K562 (cell line): ENCODE data around the gene NEURL4. TPM values are rescaled to one million over a fixed set of nuclear protein-coding genes. Genes with fewer than 3 reads are reported as not detected.

Experiments
- BMI1 ChIP-seq: fragments of 150-350 bp; IDR thresholded peaks from 2 replicates; pipeline ENCODE4 v1.6.1; 2014; ENCODE audit warnings: low read length
- DNMT1 ChIP-seq: fragments of 450-650 bp; IDR thresholded peaks from 2 replicates; pipeline ENCODE4 v1.6.1; 2016; ENCODE audit warnings: antibody characterized with exemption, mild to moderate bottlenecking
- KAT7 ChIP-seq: sonication (generic); formaldehyde crosslinking; IDR thresholded peaks from 2 replicates; pipeline ENCODE4 v1.8.0; 2022; ENCODE audit warnings: missing genetic modification reagents, mild to moderate bottlenecking, borderline replicate concordance
- RBBP5 ChIP-seq: fragments of 200-600 bp; sonication (generic); IDR thresholded peaks from 2 replicates; pipeline ENCODE4 v1.6.1; 2012; ENCODE audit warnings: borderline replicate concordance, mild to moderate bottlenecking, low read length, control low read depth, inconsistent platforms; ENCODE audit not compliant: insufficient read depth, poor library complexity, severe bottlenecking
- RNF2 ChIP-seq: sonication (generic); IDR thresholded peaks from 2 replicates; pipeline ENCODE4 v1.6.1; 2016
- SAFB2 ChIP-seq: fragments of 200-400 bp; formaldehyde crosslinking; IDR thresholded peaks from 2 replicates; pipeline ENCODE4 v1.6.1; 2018; ENCODE audit warnings: borderline replicate concordance, low read length, low read depth, moderate library complexity; ENCODE audit not compliant: severe bottlenecking
- TAF7 ChIP-seq: fragments of 450-650 bp; IDR thresholded peaks from 2 replicates; pipeline ENCODE4 v1.6.1; 2016; ENCODE audit warnings: missing genetic modification characterization, missing compliant biosample characterization
- TFE3 ChIP-seq: fragments of 450-650 bp; formaldehyde crosslinking; IDR thresholded peaks from 2 replicates; pipeline ENCODE4 v1.4.0; 2020; ENCODE audit warnings: mild to moderate bottlenecking, mixed read lengths
- TOE1 ChIP-seq, 2 experiments: fragments of 450-650 bp in 1 of 2; sonication (generic) in 1 of 2; formaldehyde crosslinking in 1 of 2; IDR thresholded peaks; 2 replicates each; pipeline versions ENCODE4 v1.7.1 to v1.8.0; 2016 to 2022; ENCODE audit warnings: borderline replicate concordance in 2 of 2, mild to moderate bottlenecking in 2 of 2, antibody characterized with exemption in 1 of 2, inconsistent platforms in 1 of 2, low read depth in 1 of 2, missing genetic modification reagents in 1 of 2, moderate library complexity in 1 of 2
- UBTF ChIP-seq, 2 experiments: IDR thresholded peaks; 2 replicates each; pipeline ENCODE4 v1.6.1; 2012; ENCODE audit warnings: improper control_type of control experiment in 2 of 2, low read depth in 2 of 2, low read length in 2 of 2, borderline replicate concordance in 1 of 2
- ZBTB5 ChIP-seq: fragments of 450-650 bp; IDR thresholded peaks from 2 replicates; pipeline ENCODE4 v1.6.1; 2017; ENCODE audit warnings: antibody characterized with exemption
- ZNF407 ChIP-seq: fragments of 450-650 bp; IDR thresholded peaks from 2 replicates; pipeline ENCODE4 v1.6.1; 2016; ENCODE audit warnings: low read depth
- ZNF584 ChIP-seq: fragments of 200-800 bp; sonication (Bioruptor generic); IDR thresholded peaks from 2 replicates; pipeline ENCODE4 v1.6.1; 2016; ENCODE audit warnings: low read depth, mild to moderate bottlenecking, missing genetic modification characterization, missing compliant biosample characterization
- polyA plus RNA-seq, 8 experiments: library from polyadenylated mRNA; depleted of rRNA in 4 of 8; stranded (reverse) in 5 of 8; unstranded in 3 of 8; fragments of >200 nt; fragmentation: Nextera tagmentation in 2 of 8; fragmentation: Illumina TruSeq in 1 of 8; extraction: Ambion mirVana in 2 of 8; extraction: Trizol in 1 of 8; gene quantifications; 2 replicates each; pipeline versions ENCODE4 v1.2.1 to v1.2.3, GENCODE V29; 2011 to 2014; ENCODE audit warnings: inconsistent platforms in 1 of 8, missing spikeins in 1 of 8
- total RNA-seq, 7 experiments: library from RNA; depleted of rRNA in 6 of 7; stranded (reverse); fragments of >200 nt in 6 of 7; fragmentation: Illumina TruSeq in 2 of 7; extraction: Trizol in 2 of 7; gene quantifications; 2 replicates each; pipeline versions ENCODE4 v1.2.1 to v1.2.3, GENCODE V29; 2011 to 2021; ENCODE audit warnings: low replicate concordance in 1 of 7

NEURL4 gene
- total and polyA plus RNA-seq, 9 of the 15 experiments (the other 6 are each of a cell fraction or from before 2014, with no cell fraction given), result 0.08 to 37.4 (median 11.5) TPM

- no peak for TF ChIP-seq ZNF407
- TF ChIP-seq SAFB2, result no peak
- TF ChIP-seq BMI1, result no peak
- TF ChIP-seq KAT7 (CRISPR knock-in tag), result no peak
- no peak for TF ChIP-seq RBBP5
- TF ChIP-seq TAF7 (tag), result no peak
- no peak for TF ChIP-seq ZNF584
- TF ChIP-seq TOE1 (IDR thresholded peaks at IDR 0.05; ENCODE audit: borderline replicate concordance), result no peak
- TF ChIP-seq TOE1 (CRISPR knock-in tag; IDR thresholded peaks at IDR 0.05; ENCODE audit: borderline replicate concordance, low read depth), result no peak
- no peak for TF ChIP-seq TFE3 (CRISPR knock-in tag)
- TF ChIP-seq ZBTB5, result no peak
- no peak for TF ChIP-seq DNMT1
- no peak for TF ChIP-seq RNF2
- no peak for TF ChIP-seq UBTF (IDR thresholded peaks at IDR 0.05; ENCODE audit: borderline replicate concordance in 1 of 2, low read depth in 2 of 2, low read length in 2 of 2)
These were observed 45.2 kb upstream of the NEURL4 start (continued) for GRCh38 chr17:7374353-7374752.
